GM12873 (cell line): Measurements from ENCODE around the gene RHOH.

Experiments used
- TF ChIP-seq, protein P1 (sequence below): IDR thresholded peaks from 2 replicates; pipeline ENCODE4 v1.5.1; 2012; ENCODE audit warnings: low read depth, mild to moderate bottlenecking, moderate library complexity, low read length, control low read depth; ENCODE audit not compliant: insufficient read depth; ENCODE audit errors: missing control alignments

RHOH gene

DNA sequence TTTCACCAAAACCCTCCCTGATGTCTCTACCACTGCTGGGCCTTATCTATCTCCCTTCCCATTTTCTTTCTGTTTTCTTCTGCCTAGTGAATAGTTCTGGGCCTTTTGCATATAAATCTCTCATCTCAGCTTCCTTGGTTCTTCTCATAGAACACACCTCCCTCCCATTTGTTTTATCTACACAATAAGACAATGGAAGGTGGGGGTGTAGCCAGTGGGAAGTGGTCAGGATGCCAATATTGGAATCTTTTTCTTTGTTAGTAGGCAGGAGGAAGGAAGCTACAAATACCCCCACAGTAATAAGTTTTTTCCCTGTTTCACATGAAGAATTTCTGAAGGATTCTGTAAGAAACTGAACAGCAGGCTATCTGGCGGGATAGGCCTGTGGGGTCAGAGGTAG lies 30.9 kb upstream of the RHOH start:
- TF ChIP-seq, protein P1, sequence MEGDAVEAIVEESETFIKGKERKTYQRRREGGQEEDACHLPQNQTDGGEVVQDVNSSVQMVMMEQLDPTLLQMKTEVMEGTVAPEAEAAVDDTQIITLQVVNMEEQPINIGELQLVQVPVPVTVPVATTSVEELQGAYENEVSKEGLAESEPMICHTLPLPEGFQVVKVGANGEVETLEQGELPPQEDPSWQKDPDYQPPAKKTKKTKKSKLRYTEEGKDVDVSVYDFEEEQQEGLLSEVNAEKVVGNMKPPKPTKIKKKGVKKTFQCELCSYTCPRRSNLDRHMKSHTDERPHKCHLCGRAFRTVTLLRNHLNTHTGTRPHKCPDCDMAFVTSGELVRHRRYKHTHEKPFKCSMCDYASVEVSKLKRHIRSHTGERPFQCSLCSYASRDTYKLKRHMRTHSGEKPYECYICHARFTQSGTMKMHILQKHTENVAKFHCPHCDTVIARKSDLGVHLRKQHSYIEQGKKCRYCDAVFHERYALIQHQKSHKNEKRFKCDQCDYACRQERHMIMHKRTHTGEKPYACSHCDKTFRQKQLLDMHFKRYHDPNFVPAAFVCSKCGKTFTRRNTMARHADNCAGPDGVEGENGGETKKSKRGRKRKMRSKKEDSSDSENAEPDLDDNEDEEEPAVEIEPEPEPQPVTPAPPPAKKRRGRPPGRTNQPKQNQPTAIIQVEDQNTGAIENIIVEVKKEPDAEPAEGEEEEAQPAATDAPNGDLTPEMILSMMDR, result no peak

DNA sequence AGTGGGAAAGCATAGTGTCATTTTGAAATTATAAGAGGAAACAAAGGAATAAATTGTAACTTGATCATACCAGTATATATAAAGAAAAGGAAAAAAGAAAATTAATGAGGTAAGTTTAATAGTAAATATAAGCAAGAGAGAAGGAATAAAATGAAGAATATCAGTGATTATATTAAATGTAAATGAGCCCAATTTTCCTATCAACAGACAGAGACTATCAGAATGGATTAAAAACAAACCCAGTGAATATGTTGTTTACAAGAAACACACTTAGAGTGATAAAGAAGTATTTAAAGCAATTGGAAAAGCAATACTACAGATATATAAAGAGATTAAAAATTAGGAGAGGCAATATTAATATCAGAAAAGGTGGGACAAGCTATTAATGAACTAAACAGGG lies 28.8 kb upstream of the RHOH start:
- TF ChIP-seq, protein P1, result no peak

DNA sequence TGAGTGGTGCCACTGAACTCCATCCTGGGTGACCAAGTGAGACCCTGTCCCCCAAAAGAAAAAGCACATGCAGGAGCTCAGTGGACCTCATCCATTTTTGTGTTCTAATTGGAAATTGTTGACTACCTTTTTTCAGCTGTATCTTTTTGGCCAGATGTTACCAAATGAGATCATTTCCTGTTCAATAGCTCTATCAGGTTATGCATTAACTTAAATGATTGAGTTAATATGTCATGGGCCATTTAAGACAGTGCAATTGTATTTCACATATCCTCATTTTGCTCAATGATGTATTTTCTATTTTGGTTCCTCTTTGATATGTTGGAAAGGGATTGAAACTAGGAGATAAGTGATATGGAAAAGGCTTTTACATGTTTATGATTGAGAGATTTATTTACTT lies 26.2 kb upstream of the RHOH start:
- TF ChIP-seq, protein P1, result no peak

DNA sequence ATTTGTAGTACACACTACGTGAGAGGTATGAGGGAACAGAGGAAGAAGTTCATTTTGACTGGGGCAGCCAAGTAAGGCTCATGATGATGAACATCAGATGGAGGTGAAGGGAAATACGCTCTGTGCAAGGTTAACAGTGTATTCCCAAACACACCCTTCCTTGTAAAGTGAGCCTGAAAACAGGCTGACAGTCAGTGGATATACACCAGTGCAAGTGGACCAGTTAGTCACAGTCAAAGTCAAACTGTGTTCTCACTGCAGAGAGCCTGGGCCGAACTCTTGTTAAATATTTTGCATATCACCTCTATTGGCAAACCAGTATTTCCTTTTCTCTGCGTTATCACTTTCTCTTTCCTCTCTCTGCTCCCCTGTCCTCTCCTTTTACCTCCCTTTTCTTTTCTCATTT lies 23.4 kb upstream of the RHOH start:
- TF ChIP-seq, protein P1, result no peak

DNA sequence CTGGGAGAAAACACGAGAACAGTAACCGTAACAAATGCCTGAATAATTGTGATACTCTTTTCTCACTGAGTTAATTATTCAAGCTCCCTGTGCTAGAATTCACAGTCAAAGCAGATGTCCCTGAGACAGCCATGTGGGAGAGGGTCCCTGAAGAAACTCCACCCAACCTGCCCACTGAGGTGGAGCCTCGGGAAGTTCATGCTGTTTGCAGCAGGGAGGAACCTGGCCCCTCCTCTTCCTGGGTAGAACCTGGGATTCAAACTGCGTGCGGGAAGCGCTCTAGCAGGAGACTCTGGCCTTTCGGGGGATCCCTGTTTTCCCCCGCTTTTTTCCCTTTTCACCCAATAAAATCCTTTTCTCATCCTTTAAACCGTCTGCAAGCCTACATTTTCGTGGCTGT lies 20.2 kb upstream of the RHOH start:
- TF ChIP-seq, protein P1, result no peak

DNA sequence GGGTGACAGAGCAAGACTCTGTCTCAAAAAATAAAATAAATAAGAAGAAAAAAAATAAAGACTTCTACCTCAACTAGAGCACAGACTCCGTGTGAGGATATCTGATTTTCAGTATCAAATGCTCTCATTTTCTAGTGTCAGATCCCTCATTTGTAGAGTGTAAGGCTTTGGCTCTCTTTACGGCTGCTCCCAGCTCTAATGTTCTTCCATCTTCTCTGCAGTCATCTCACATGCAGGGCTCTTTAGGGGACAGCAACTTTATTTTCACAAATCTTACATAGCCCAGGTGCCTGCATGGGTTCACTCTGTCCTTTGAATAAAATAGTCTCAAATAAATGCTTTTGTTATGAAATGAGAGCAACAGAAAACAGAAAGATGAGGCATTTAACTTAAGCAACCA lies 19.2 kb upstream of the RHOH start:
- TF ChIP-seq, protein P1, result no peak

DNA sequence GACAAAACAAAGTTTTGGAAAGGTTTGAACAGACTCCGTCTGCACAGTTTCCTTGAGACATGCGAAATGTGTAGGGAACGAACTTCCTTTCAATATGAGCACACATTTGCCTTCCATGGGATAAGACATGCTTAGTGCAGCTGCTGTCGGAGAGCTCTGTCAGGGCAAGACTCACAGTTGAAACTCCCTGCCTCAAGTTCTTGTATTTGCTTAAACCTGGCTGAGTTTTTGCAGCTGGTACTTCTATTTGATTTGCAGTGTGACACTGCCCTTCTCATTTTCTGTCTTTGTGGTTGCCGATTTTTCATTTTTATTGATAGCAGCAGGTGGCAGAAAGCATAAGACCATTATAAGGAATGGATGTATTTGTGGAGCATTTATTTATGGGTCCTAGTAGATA lies 18.2 kb upstream of the RHOH start:
- TF ChIP-seq, protein P1, result no peak
